ENCODE measurements around the gene MRPS24. TPM values are rescaled to one million over a fixed set of nuclear protein-coding genes. Genes with fewer than 3 reads are reported as not detected.
A peak's percentile ranks its signal among the peaks of the same experiment; 100 is the strongest.

The MRPS24 gene
- total RNA-seq, 1 donor: 82.1 TPM

GRCh38 chr7:43877968-43878864, 8.9 kb upstream of the MRPS24 start:
- TF ChIP-seq CTCF (IDR thresholded peaks at IDR 0.05; ENCODE audit: insufficient read depth, low read length): no peak
- H3K4me3 ChIP-seq (ENCODE audit: low read depth, low read length): no peak overlapping the region
- DNase-seq (ENCODE audit: low read depth): no peak

GRCh38 chr7:43876976-43877745, 7.8 kb upstream of the MRPS24 start:
- H3K4me3 ChIP-seq (ENCODE audit: low read depth, low read length): no peak overlapping the region
- no peak for TF ChIP-seq CTCF (IDR thresholded peaks at IDR 0.05; ENCODE audit: insufficient read depth, low read length)
- no peak for DNase-seq (ENCODE audit: low read depth)

- no peak for DNase-seq (ENCODE audit: low read depth)
- TF ChIP-seq CTCF (IDR thresholded peaks at IDR 0.05; ENCODE audit: insufficient read depth, low read length): no peak
- H3K4me3 ChIP-seq (ENCODE audit: low read depth, low read length): no peak overlapping the region
Observed at GRCh38 chr7:43876241-43876640, 6.9 kb upstream of the MRPS24 start.

GRCh38 chr7:43873300-43873699, 4.0 kb upstream of the MRPS24 start:
- no peak overlapping the region for H3K4me3 ChIP-seq (ENCODE audit: low read depth, low read length)
- peak; percentile 87 for DNase-seq (ENCODE audit: low read depth)
- no peak for TF ChIP-seq CTCF (IDR thresholded peaks at IDR 0.05; ENCODE audit: insufficient read depth, low read length)

GRCh38 chr7:43872406-43873110, 3.2 kb upstream of the MRPS24 start:
- DNase-seq (ENCODE audit: low read depth): peak; percentile 90
- no peak for TF ChIP-seq CTCF (IDR thresholded peaks at IDR 0.05; ENCODE audit: insufficient read depth, low read length)
- peak overlapping the region; percentile 11 for H3K4me3 ChIP-seq (ENCODE audit: low read depth, low read length)

- no peak overlapping the region for H3K4me3 ChIP-seq (ENCODE audit: low read depth, low read length)
- TF ChIP-seq CTCF (IDR thresholded peaks at IDR 0.05; ENCODE audit: insufficient read depth, low read length): no peak
- no peak for DNase-seq (ENCODE audit: low read depth)
Observed at GRCh38 chr7:43871064-43871463, 1.7 kb upstream of the MRPS24 start.

All from fibroblast of the aortic adventitia (primary cell).